Hepatocyte (in vitro differentiated cells): ENCODE results near the gene ANKRD13A. TPM values are rescaled to one million over a fixed set of nuclear protein-coding genes. Genes with fewer than 3 reads are reported as not detected.
"Not testable (repeated sequence)": the region's sequence is repeated elsewhere in the genome, so short reads cannot be mapped to it uniquely, and the experiment has no call there.

Experiments
- DNase-seq: peaks from one replicate; pipeline ENCODE4 v3.0.0-alpha.2; 2016; ENCODE audit warnings: low spot score
- H2AFZ ChIP-seq: fragments of 200-600 bp; sonication (generic); 2 replicates; pipeline ENCODE4 v1.6.0; 2016; ENCODE audit warnings: antibody characterized with exemption, mild to moderate bottlenecking
- H3K27ac ChIP-seq: fragments of 200-600 bp; sonication (generic); 2 replicates; pipeline ENCODE4 v1.5.1; 2016; ENCODE audit warnings: mild to moderate bottlenecking
- H3K27me3 ChIP-seq: fragments of 200-600 bp; sonication (generic); 2 replicates; pipeline ENCODE4 v1.6.1; 2016
- H3K36me3 ChIP-seq: fragments of 200-600 bp; sonication (generic); replicated peaks from 2 replicates; pipeline ENCODE4 v1.5.1; 2016; ENCODE audit warnings: low read depth; ENCODE audit not compliant: insufficient read depth
- H3K4me1 ChIP-seq: fragments of 200-600 bp; sonication (generic); 2 replicates; pipeline ENCODE4 v1.5.1; 2016; ENCODE audit warnings: mild to moderate bottlenecking, moderate library complexity; ENCODE audit not compliant: insufficient read depth
- H3K4me2 ChIP-seq: fragments of 200-600 bp; sonication (generic); 2 replicates; pipeline ENCODE4 v1.6.0; 2016
- H3K4me3 ChIP-seq: fragments of 200-600 bp; sonication (generic); 2 replicates; pipeline ENCODE4 v1.5.1; 2016; ENCODE audit warnings: mild to moderate bottlenecking
- H3K79me2 ChIP-seq: fragments of 200-600 bp; sonication (generic); 2 replicates; pipeline ENCODE4 v1.6.0; 2017; ENCODE audit warnings: mild to moderate bottlenecking
- H3K9me2 ChIP-seq: fragments of 200-600 bp; sonication (generic); replicated peaks from 2 replicates; pipeline ENCODE4 v1.6.0; 2017; ENCODE audit warnings: mild to moderate bottlenecking; ENCODE audit not compliant: insufficient read depth
- H3K9me3 ChIP-seq: fragments of 200-600 bp; sonication (generic); 2 replicates; pipeline ENCODE4 v1.5.1; 2016; ENCODE audit warnings: low read depth, mild to moderate bottlenecking
- H4K20me1 ChIP-seq: fragments of 200-600 bp; sonication (generic); 2 replicates; pipeline ENCODE4 v1.6.0; 2016; ENCODE audit warnings: mild to moderate bottlenecking; ENCODE audit not compliant: insufficient read depth, poor library complexity, severe bottlenecking
- EZH2 ChIP-seq: fragments of 200-600 bp; sonication (generic); IDR thresholded peaks from 2 replicates; pipeline ENCODE4 v1.6.1; 2016; ENCODE audit warnings: antibody characterized with exemption, mild to moderate bottlenecking, borderline replicate concordance
- EZH2phosphoT487 ChIP-seq: fragments of 200-600 bp; sonication (generic); IDR thresholded peaks from one replicate; pipeline ENCODE4 v1.6.1; 2018; ENCODE audit warnings: antibody characterized with exemption, mild to moderate bottlenecking, low read depth, moderate library complexity; ENCODE audit not compliant: unreplicated experiment, severe bottlenecking
- WGBS: methylation state at CpG from one replicate; pipeline ENCODE4 v1.1.6; 2016; ENCODE audit warnings: low lambda C conversion rate; ENCODE audit errors: missing lambda C conversion rate; 5-methylcytosine and 5-hydroxymethylcytosine counted together
- polyA plus RNA-seq: library from polyadenylated mRNA; unstranded; fragments of >200 nt; fragmentation: Nextera tagmentation; extraction: Ambion mirVana; gene quantifications from 2 replicates; pipeline ENCODE4 v1.2.1, GENCODE V29; 2016
- total RNA-seq: library from RNA; depleted of rRNA; stranded (reverse); fragments of >200 nt; gene quantifications from 2 replicates; pipeline ENCODE4 v1.2.3, GENCODE V29; 2014
- TF ChIP-seq, protein P1 (sequence below): fragments of 200-600 bp; sonication (generic); IDR thresholded peaks from 2 replicates; pipeline ENCODE4 v1.5.1; 2016; ENCODE audit warnings: antibody characterized with exemption, mild to moderate bottlenecking; ENCODE audit not compliant: poor library complexity

Gene ANKRD13A
- total and polyA plus RNA-seq, 2 experiments from 2014 or later, result 13.2 to 55.3 TPM

- peaks cover 8% of the 10 kb centered on the region for H3K4me1 ChIP-seq
- DNase-seq, result no peak
- H3K27ac ChIP-seq, result no peak overlapping the region
- no peak overlapping the region for H2AFZ ChIP-seq
- H3K79me2 ChIP-seq, result peaks cover 20% of the 10 kb centered on the region
- H4K20me1 ChIP-seq, result no peaks in the 10 kb centered on the region
- no peak for TF ChIP-seq EZH2phosphoT487
- no peak for TF ChIP-seq EZH2
- TF ChIP-seq, protein P1, sequence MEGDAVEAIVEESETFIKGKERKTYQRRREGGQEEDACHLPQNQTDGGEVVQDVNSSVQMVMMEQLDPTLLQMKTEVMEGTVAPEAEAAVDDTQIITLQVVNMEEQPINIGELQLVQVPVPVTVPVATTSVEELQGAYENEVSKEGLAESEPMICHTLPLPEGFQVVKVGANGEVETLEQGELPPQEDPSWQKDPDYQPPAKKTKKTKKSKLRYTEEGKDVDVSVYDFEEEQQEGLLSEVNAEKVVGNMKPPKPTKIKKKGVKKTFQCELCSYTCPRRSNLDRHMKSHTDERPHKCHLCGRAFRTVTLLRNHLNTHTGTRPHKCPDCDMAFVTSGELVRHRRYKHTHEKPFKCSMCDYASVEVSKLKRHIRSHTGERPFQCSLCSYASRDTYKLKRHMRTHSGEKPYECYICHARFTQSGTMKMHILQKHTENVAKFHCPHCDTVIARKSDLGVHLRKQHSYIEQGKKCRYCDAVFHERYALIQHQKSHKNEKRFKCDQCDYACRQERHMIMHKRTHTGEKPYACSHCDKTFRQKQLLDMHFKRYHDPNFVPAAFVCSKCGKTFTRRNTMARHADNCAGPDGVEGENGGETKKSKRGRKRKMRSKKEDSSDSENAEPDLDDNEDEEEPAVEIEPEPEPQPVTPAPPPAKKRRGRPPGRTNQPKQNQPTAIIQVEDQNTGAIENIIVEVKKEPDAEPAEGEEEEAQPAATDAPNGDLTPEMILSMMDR, result no peak
- no peaks in the 10 kb centered on the region for H3K27me3 ChIP-seq
- no peak overlapping the region for H3K4me2 ChIP-seq
- H3K4me3 ChIP-seq, result no peak overlapping the region
- H3K9me2 ChIP-seq, result no peaks in the 10 kb centered on the region
- no peaks in the 10 kb centered on the region for H3K9me3 ChIP-seq
- no peaks in the 10 kb centered on the region for H3K36me3 ChIP-seq
- 95% methylated on average over 6 of the region's 6 CpGs for WGBS
These were observed 51.7 kb downstream of the ANKRD13A start for GRCh38 chr12:110050927-110051326.

- not testable (repeated sequence) for H3K4me3 ChIP-seq, H3K27me3 ChIP-seq, H3K79me2 ChIP-seq, H4K20me1 ChIP-seq, H3K36me3 ChIP-seq, H3K9me3 ChIP-seq, H3K4me2 ChIP-seq, H3K4me1 ChIP-seq, H3K9me2 ChIP-seq, H2AFZ ChIP-seq
- H3K27ac ChIP-seq, result peak overlapping the region; percentile 40
- peak; percentile 26 for DNase-seq
- WGBS, result 53% methylated on average over 11 of the region's 11 CpGs
These were observed 56.4 kb downstream of the ANKRD13A start for GRCh38 chr12:110055375-110056352.

DNA sequence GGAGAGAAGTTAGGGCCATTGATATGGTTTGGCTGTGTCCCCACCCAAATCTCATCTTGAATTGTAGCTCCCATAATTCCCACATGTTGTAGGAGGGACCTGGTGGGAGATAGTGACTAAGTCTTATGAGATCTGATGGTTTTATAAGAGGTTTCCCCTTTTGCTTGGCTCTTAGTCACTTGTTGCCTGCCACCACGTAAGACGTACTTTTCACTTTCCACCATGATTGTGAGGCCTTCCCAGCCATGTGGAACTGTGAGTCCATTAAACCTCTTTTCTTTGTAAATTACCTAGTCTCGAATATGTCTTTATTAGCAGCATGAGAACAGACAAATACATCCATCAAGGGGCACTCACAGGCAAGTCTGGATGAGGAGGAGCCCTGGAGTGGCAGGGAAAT is 57.4 kb downstream of the ANKRD13A start:
- H3K4me3 ChIP-seq, H3K4me2 ChIP-seq, H3K9me2 ChIP-seq, H2AFZ ChIP-seq, H3K27ac ChIP-seq, H3K4me1 ChIP-seq, H4K20me1 ChIP-seq, H3K27me3 ChIP-seq, H3K36me3 ChIP-seq, H3K79me2 ChIP-seq, DNase-seq, H3K9me3 ChIP-seq: not testable (repeated sequence)
- 87% methylated on average over 3 of the region's 3 CpGs for WGBS

DNA sequence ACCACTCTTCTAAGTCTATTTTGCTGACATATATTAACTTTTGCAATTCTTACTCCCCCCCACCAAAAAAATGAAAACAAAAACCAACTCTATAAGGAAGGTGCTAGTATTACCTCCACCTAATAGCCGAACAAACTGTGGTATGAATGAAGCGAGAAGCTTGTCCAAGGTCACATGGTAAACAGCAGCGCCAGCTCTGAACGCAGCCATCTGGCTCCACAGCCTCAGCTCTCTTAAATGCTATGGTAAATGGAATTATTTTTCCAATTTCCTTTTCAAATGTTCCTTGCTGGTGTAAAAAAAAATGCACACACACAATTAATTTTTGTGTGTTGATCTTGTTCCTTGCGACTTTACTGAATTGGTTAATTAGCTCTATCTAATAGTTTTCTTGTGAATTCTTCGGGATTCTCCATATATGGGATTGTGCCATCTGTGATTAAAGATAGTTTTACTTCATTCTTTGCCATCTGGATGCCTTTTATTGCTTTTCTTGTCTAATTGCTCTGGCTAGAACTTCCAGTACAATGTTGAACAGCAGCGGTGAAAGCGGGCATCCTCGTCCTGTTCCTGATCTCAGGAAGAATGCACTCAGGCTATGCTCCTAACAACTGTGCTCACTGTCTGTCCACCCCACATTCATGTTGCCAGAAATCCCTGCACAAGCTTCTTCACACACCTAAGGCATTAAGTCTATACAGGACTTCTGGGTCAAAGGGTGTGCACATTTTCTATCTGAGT is 59.8 kb downstream of the ANKRD13A start:
- Histone ChIP-seq H3K79me2 (no peaks in the 10 kb centered on the region), H3K9me3 (no peaks in the 10 kb centered on the region), H3K4me1 (no peaks in the 10 kb centered on the region), H3K27ac (no peak overlapping the region), H4K20me1 (no peaks in the 10 kb centered on the region), H3K9me2 (no peaks in the 10 kb centered on the region), H3K27me3 (no peaks in the 10 kb centered on the region), H3K4me3 (no peak overlapping the region), H3K4me2 (no peak overlapping the region), H3K36me3 (no peaks in the 10 kb centered on the region), H2AFZ (no peak overlapping the region)
- DNase-seq, result no peak
- 93% methylated on average over 9 of the region's 9 CpGs for WGBS
- TF ChIP-seq, protein P1, result no peak
- TF ChIP-seq EZH2 (no peak), EZH2phosphoT487 (no peak)
